Cerebellar nuclear complex (tissue), 1 donor: ENCODE measurements around the gene TMEM164.

ENCODE experiments used
- DNase-seq, 2 experiments: peaks; one replicate each; lab custom pipeline; 2025; lab: John Stamatoyannopoulos, UW

TMEM164 gene

DNA sequence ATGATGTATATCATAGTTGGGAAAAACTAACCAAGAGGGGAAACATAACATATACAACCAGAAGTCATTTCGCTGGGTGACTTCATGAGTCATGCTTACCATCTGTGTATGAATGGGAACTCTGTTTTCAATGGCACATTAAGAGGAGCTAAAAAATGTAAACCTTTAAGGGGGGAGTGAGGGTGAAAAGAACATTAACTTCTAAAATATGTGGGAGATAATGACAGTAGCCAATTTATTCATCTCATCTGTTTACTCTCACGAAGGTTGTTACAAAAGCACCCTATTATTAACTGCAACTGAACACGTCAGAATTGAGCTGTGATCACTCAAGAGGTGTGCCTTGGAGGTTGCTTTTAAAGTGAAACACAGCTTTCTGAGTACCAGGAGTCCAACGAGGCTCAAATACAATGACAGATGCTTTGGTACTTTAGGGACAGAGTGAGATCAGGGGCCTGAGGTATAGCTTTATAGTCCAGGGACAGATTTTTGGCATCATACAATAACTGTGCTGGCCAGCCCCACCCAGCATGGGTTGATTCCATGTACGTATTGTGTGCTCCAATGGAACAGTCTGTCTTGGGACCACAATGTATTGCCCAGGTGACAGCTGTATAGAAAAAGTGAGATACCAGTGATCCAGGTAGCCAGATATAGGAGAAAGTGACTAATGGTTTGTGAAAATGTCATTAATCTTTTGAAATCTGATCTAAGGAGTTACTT lies 207.7 kb downstream of the TMEM164 start:
- DNase-seq, result no peak

DNA sequence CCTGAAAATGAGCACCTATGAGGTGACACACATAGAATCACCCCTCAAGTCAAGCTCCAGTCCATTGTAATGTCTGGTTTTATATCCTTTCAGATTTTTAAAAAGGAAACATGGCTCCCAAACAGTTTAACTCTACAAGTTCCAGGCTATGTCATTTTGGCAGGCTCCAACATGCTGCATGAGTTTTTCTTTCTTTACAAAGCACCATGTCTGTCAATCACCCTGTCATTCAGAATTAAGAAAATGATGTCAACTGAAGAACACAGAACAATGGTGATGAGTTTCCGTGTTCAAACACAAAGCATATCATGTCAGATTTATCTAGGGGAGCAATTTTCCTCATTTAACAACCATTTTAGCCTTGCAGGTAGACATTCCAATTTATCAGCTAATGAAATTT lies 208.4 kb downstream of the TMEM164 start:
- no peak for DNase-seq

DNA sequence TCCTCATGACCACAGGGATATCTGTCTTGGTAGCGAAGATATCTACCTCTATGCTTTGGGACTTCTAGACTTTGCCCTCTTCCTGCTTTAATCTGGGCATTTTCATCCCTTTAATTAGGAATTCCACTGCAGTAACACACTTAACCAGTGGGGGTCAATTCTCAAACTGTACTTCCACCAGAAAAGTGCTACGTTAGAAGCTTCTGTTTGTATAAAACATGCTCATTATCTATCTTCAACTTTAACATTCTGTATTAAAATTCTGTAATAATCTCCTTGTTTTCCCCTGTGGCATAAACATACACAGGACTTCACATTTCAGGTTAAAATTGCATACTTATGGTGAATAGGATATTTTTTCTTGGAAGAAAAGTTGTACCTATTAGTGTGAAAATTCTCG lies 209.4 kb downstream of the TMEM164 start:
- no peak for DNase-seq

DNA sequence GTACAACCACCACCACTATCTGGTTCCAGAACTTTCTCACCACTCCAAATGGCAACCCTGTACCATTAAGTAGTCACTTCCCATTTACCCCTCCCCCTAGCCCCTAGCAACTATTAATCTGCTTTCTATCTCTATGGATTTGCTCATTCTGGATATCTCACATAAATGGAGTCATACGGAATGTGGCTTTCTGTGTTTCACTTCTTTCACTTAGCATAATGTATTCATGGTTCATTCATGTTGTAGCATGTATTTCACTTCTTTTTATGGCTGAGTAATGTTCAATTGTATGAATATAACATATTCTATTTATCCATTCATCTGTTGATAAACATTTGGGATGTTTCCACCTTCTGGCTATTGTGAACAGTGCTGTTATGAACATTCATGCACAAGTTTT lies 210.3 kb downstream of the TMEM164 start:
- DNase-seq, result no peak

DNA sequence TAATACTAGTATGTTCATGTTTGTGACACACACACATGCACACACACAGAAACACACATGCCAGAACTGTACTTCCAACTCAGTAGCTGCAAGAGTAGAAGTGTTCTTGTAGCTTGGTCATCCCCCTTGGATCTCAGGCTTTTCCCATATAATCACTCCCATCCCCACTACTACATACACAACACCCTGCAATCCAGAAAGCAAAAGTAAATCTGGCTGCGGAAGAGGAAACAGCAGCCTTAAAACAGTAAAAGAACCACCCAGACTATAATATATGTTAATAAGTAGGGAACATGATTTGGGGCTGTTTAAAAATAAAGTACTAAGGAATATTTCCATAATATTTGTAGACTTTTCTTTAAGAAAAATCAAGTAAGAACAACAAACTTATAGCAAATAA lies 211.8 kb downstream of the TMEM164 start:
- no peak for DNase-seq

DNA sequence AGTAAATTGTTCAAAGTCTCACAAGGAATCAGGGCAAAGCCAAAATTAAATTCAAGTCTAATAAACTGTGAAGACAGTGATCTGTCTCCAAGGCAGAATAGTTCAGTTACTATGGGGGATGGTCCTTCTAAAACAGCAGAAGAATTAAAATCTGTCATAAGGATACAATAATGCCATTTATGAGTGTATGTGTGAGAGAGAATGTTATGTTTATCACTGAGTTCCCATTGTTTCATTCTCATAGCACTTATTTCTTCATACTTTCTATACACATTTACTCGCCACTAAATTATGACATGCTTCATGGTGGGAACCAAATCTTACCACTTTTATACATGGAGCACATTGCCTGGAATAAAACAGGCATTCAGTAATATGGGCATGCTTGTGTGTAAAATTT lies 212.5 kb downstream of the TMEM164 start:
- no peak for DNase-seq

DNA sequence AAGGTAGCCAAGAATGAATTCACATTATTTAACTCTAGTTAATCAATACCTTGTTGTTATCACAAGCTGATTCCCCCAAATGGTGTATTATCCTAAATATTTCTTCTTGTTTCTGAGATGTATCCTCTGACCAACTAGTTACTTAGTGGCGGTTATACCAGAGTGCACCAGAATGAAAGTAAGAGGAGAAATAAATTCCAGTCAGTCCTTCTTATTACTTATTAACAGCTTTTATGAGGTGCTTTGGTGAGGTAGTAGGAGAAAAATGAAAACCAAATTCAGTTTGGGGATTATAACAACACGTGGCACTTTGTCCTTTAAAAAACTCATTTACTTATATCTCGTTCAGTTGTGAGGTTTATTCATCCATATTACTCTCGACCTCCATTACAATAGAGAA lies 213.1 kb downstream of the TMEM164 start:
- no peak for DNase-seq

DNA sequence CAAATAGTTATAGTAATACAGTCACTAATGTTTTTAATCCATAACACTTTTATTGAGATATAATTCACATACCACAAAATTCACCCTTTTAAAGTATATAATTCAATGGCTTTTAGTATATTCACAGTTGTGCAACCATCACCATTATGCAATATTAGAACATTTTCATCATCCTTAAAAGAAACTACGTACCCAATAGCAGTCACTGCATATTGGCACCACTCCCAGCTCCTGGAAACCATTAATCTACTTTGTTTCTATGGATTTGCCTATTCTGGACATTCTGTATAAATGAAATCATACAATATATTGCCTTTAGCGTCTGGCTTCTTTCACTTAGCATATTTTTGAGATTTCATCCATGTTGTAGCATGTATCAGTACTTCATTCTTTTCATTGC lies 215.7 kb downstream of the TMEM164 start:
- DNase-seq, result no peak

DNA sequence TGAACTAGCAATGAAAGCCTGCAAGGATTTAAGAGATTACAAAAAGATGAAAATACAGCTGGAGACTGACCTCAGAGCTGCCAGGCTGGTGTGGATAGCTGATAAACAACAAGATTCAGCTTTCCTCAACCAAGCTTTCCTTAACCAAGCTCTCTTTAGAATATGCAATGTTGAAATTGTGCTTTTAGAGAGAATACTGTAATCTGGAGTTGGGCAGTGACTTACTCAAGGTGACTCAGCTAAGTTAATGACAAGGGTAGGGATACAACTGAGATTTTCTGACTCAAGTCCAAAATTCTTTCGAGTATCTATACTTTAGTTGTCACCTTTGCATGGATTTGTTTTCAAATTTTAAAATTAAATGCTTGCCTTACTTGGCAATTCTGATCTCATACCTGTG lies 217.0 kb downstream of the TMEM164 start:
- no peak for DNase-seq

DNA sequence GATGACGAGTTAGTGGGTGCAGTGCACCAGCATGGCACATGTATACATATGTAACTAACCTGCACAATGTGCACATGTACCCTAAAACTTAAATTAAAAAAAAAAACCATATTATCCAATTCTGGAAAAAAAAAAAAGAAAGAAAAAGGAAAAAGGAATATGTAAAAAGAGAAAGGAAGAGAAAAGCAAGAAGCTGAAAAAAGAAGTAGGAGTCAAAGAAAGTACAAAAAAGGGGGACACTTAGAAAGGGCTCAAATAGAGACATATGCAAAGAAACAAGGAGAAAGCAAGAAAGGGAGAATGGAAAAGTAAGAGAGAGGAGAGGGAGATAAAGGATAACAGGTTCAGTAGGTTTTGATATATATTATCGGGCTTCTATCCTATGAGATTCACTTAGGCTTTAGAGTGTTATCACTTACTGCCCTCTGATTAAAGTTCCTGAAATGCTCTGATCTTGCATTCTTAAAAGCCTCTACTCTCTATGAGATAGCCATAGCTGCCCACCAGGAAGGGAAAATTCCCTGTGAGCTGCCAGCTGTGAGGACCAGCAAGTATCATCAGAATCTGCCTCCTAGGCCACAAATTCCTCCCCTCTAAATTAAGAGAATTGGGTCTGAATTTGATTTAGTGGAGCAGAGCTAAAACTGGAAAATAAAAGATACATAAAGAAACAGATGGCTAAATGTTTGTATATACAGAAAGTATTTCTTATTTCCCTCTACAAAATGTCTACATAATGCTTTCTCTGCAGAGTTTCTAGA lies 219.8 kb downstream of the TMEM164 start:
- no peak for DNase-seq

DNA sequence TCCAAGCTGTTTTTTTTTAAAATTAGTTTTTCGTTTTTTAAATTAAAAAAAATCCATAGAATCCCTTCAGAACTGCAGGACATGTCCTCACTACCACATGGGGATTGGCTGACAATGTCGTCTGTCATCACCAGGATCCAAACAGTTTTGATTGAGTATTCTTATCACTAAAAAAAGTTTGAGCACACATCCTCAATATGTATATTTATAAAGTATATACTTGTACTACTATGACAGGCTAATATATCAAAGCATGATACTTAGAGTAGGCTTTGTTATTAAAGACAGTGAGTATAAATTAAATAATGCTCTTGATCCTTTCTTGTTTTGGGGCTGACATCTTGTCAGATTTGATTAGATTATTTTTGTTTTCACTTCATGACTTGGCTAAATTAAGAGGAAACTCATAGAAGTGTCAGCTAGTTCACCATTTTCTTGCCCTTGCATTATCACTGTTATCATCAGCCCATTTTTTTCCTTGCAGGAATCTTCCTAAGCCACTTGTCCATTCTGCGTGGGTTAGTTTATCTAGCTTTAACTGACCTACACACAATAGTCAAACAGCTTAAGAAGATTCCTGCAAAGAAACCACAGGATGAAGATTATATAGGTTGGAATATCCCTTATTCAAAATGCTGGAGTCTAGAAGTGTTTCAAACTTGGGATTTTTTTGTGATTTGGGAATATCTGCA lies 222.2 kb downstream of the TMEM164 start:
- DNase-seq, result no peak

DNA sequence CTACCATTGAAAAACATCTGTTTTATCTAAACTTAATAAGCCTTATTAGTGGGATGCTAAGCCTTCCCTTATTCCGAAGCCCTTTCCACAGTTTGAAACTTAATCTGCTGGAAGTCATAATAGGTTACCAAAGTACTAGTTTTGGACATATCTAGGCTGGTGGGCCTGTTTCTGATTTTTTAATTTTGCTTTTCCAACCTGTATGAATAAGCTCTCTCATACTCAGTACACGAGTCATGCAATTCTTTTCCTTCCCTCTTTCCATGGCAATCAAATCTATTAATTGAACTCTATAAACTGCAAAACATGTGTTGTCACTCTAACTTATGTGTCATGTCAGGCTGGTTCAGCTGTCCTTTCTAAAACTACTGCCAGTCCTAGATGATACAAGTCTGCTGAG lies 224.0 kb downstream of the TMEM164 start:
- DNase-seq, result no peak
